Sigmoid colon (tissue), 7 donors: ENCODE measurements around the gene TPRX1. TPM values are rescaled to one million over a fixed set of nuclear protein-coding genes. Genes with fewer than 3 reads are reported as not detected.

Source experiments
- DNase-seq: peaks from one replicate; pipeline ENCODE4 v3.0.0-alpha.2; 2019
- H3K27ac ChIP-seq, 4 donors: fragments of 200-600 bp; sonication (generic); one replicate each; pipeline ENCODE4 v1.5.1; 2016 to 2019; ENCODE audit warnings: mild to moderate bottlenecking in 1 of 4
- H3K27me3 ChIP-seq, 3 donors: fragments of 200-600 bp; sonication (generic); one replicate each; pipeline ENCODE4 v1.5.1; 2019; ENCODE audit warnings: mild to moderate bottlenecking in 1 of 3
- H3K36me3 ChIP-seq, 4 donors: fragments of 200-600 bp; sonication (generic); one replicate each; pipeline ENCODE4 v1.5.1; 2016 to 2019
- H3K4me1 ChIP-seq, 4 donors: fragments of 200-600 bp; sonication (generic); one replicate each; pipeline ENCODE4 v1.5.1; 2017 to 2019
- H3K4me3 ChIP-seq, 4 donors: fragments of 200-600 bp; sonication (generic); one replicate each; pipeline ENCODE4 v1.5.1; 2017 to 2019; ENCODE audit warnings: mild to moderate bottlenecking in 2 of 4, moderate library complexity in 1 of 4
- H3K9me3 ChIP-seq, 4 donors: fragments of 200-600 bp in 3 of 4; sonication (generic) in 3 of 4; one replicate each; pipeline versions ENCODE4 v1.5.1 to v1.6.1; 2013 to 2019
- CTCF ChIP-seq, 4 experiments: fragments of 450-650 bp in 3 of 4; fragments of 200-600 bp in 1 of 4; IDR thresholded peaks; one replicate each; pipeline ENCODE4 v1.5.1; 2016 to 2019; ENCODE audit warnings: antibody characterized with exemption in 4 of 4, mild to moderate bottlenecking in 3 of 4, moderate library complexity in 2 of 4
- EP300 ChIP-seq, 4 donors: sonication (generic); formaldehyde crosslinking; IDR thresholded peaks; one replicate each; pipeline ENCODE4 v1.6.1; 2017; ENCODE audit warnings: antibody characterized with exemption in 4 of 4
- POLR2A ChIP-seq, 2 donors: fragments of 450-650 bp; IDR thresholded peaks; one replicate each; pipeline ENCODE4 v1.6.1; 2016; ENCODE audit warnings: antibody characterized with exemption in 2 of 2, mild to moderate bottlenecking in 2 of 2, moderate library complexity in 2 of 2
- POLR2AphosphoS5 ChIP-seq, 4 donors: sonication (generic); formaldehyde crosslinking; IDR thresholded peaks; one replicate each; pipeline ENCODE4 v1.6.1; 2017; ENCODE audit warnings: antibody characterized with exemption in 4 of 4
- WGBS, 2 donors: extraction: QIAGEN DNeasy Blood & Tissue Kit; methylation state at CpG; one replicate each; pipeline ENCODE4 v1.1.7; 2013; 5-methylcytosine and 5-hydroxymethylcytosine counted together
- intact Hi-C: fragments of 100-400 bp; cut with DNase I; formaldehyde crosslinking; loops from one replicate; pipeline ENCODE4 v1.15.1; 2023
- polyA plus RNA-seq, 3 donors: library from polyadenylated mRNA; stranded (reverse); fragments of 200-250 nt; gene quantifications; one replicate each; pipeline ENCODE4 v1.2.3, GENCODE V29; 2013
- total RNA-seq, 4 donors: library from RNA; depleted of rRNA; stranded (reverse); fragments of >200 nt; gene quantifications; one replicate each; pipeline ENCODE4 v1.1.0, GENCODE V29; 2016
- donor health status: healthy with polysubstance abuse.
- donor health status: Bipolar disorder and iron deficiency.
- donor health status: healthy.

Gene TPRX1
- total and polyA plus RNA-seq, 7 donors, result not detected

- H3K27ac ChIP-seq, result no peak overlapping the region
- 60 to 87% methylated on average over 3 of the region's 3 CpGs for WGBS, 2 donors
These were observed 42.2 kb downstream of the TPRX1 start for GRCh38 chr19:47762151-47762550.

DNA sequence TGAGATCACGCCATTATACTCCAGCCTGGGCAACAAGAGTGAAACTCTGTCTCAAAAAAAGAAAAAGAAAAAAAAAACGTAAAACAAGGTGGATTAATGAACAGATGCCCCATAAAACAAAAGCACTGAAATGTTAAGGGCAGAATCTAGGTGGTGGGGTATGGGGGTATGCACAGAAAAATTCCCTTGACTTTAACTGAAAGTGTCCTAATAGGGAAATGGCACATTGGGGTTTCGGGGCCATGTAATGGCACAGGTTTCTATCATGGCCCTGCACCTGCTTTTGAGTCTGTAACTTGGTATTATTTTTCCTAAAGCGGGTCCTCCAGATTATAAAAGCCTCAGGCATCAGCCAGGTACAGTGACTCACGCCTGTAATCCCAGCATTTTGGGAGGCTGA, 42.8 kb downstream of the TPRX1 start:
- Histone ChIP-seq H3K4me1 (peaks cover 0 to 7% (median 3%) of the 10 kb centered on the region in 4 donors), H3K27me3 (no peaks in the 10 kb centered on the region), H3K27ac (no peak overlapping the region), H3K4me3 (no peak overlapping the region), H3K36me3 (peaks cover 10 to 34% (median 19%) of the 10 kb centered on the region in 4 donors), H3K9me3 (no peaks in the 10 kb centered on the region)
- TF ChIP-seq POLR2AphosphoS5 (IDR thresholded peaks at IDR 0.05) (no peak), EP300 (IDR thresholded peaks at IDR 0.05) (no peak), POLR2A (IDR thresholded peaks at IDR 0.05) (no peak), CTCF (IDR thresholded peaks at IDR 0.05) (no peak)
- intact Hi-C loops, result no loop called here
- WGBS, 2 donors, result 64 to 84% methylated on average over 5 of the region's 5 CpGs
- DNase-seq, result no peak

More at GRCh38 chr19:47762151-47762550, 42.2 kb downstream of the TPRX1 start:
- H3K27me3 ChIP-seq, result no peaks in the 10 kb centered on the region
- no peak for DNase-seq
- H3K4me3 ChIP-seq, result no peak overlapping the region
- intact Hi-C loops, result no loop called here
- H3K9me3 ChIP-seq, result no peaks in the 10 kb centered on the region
- peaks cover 0 to 7% (median 3%) of the 10 kb centered on the region in 4 donors for H3K4me1 ChIP-seq
- no peak for TF ChIP-seq EP300 (IDR thresholded peaks at IDR 0.05)
- peak in 1 of 4 donors; percentile 5 for TF ChIP-seq POLR2AphosphoS5 (IDR thresholded peaks at IDR 0.05)
- no peak for TF ChIP-seq CTCF (IDR thresholded peaks at IDR 0.05)
- H3K36me3 ChIP-seq, result peaks cover 6 to 28% (median 15%) of the 10 kb centered on the region in 4 donors

DNA sequence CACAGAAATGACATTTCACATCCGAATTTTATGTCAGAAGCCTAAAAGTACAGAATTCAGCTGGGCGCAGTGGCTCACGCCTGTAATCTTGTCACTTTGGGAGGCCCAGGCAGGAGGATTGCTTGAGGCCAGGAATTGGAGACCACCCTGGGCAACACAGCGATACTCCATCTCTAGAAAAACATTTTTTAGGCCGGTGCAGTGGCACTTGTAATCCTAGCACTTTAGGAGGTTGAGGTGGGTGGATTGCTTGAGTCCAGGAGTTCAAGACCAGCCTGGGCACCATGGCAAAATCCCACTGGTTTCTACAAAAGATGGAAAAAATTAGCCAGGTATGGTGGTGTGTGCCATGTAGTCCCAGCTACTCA, 43.7 kb downstream of the TPRX1 start:
- 77 to 94% methylated on average over 5 of the region's 5 CpGs for WGBS, 2 donors
- Histone ChIP-seq H3K4me3 (no peak overlapping the region), H3K9me3 (no peaks in the 10 kb centered on the region), H3K27me3 (no peaks in the 10 kb centered on the region), H3K27ac (no peak overlapping the region), H3K4me1 (peaks cover 0 to under 1% (median under 1%) of the 10 kb centered on the region in 4 donors), H3K36me3 (peaks cover 19 to 43% (median 29%) of the 10 kb centered on the region in 4 donors)
- DNase-seq, result no peak
- no peak for TF ChIP-seq EP300 (IDR thresholded peaks at IDR 0.05)
- TF ChIP-seq CTCF (IDR thresholded peaks at IDR 0.05), result no peak
- intact Hi-C loops, result no loop called here

DNA sequence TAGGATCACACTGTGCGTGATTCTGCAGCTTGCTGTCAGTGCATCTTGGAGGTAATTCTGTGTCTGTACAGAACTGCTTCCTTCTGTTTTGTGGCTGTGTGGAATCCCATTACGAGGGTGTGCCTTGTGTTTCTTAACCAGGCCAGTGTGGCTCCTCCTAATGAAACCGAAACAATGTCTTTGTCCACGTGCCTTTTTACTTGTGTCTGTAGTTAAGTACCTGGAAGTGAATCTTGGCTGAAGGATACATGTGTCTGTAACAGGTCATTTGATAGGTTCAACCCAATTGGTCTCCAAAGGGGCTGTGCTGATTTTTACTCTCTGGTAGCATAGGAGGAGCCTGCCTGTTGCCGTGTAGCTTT, 45.9 kb downstream of the TPRX1 start:
- Histone ChIP-seq H3K36me3 (peaks cover 41 to 65% (median 50%) of the 10 kb centered on the region in 4 donors), H3K9me3 (no peaks in the 10 kb centered on the region), H3K27me3 (no peaks in the 10 kb centered on the region), H3K4me3 (no peak overlapping the region), H3K27ac (no peak overlapping the region), H3K4me1 (no peaks in the 10 kb centered on the region)
- DNase-seq, result no peak
- 24 to 74% methylated on average over 5 of the region's 5 CpGs for WGBS, 2 donors
- no peak for TF ChIP-seq POLR2AphosphoS5 (IDR thresholded peaks at IDR 0.05)
- no peak for TF ChIP-seq CTCF (IDR thresholded peaks at IDR 0.05)
- no peak for TF ChIP-seq EP300 (IDR thresholded peaks at IDR 0.05)
- TF ChIP-seq POLR2A (IDR thresholded peaks at IDR 0.05), result no peak
- intact Hi-C loops, result no loop called here
